Measurements from ENCODE around the gene SLC10A3.

DNA sequence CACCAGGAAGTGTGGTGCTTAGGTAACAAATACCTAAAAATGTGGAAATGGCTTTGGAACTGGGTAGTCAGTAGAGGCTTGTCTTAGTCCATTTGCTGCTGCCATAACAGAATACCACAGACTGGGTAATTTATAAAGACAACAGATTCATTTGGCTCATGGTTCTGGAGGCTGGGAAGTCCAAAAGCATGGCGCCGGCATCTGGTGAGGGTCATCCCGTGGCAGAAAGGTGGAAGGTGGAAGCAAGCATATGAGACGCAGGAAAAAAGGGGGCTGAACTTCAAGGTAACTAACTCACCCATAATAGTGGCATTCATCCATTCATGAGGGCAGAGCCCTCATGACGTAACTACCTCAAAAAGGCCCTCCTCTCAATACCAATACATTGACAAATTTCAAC lies 19.0 kb upstream of the SLC10A3 start:
- TF ChIP-seq EZH2 (IDR thresholded peaks at IDR 0.05; ENCODE audit: low read length, missing control alignments): no peak
- TF ChIP-seq, protein P1, sequence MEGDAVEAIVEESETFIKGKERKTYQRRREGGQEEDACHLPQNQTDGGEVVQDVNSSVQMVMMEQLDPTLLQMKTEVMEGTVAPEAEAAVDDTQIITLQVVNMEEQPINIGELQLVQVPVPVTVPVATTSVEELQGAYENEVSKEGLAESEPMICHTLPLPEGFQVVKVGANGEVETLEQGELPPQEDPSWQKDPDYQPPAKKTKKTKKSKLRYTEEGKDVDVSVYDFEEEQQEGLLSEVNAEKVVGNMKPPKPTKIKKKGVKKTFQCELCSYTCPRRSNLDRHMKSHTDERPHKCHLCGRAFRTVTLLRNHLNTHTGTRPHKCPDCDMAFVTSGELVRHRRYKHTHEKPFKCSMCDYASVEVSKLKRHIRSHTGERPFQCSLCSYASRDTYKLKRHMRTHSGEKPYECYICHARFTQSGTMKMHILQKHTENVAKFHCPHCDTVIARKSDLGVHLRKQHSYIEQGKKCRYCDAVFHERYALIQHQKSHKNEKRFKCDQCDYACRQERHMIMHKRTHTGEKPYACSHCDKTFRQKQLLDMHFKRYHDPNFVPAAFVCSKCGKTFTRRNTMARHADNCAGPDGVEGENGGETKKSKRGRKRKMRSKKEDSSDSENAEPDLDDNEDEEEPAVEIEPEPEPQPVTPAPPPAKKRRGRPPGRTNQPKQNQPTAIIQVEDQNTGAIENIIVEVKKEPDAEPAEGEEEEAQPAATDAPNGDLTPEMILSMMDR (conservative IDR thresholded peaks at IDR 0.05 in 1 of 2, IDR thresholded peaks at IDR 0.05 in 1 of 2; ENCODE audit: low read depth in 1 of 2, low read length in 2 of 2): no peak
